GM23338 (cell line): ENCODE data around the gene NPAS2. TPM values are rescaled to one million over a fixed set of nuclear protein-coding genes. Genes with fewer than 3 reads are reported as not detected.

Experiments used
- ATAC-seq: fragments of 200-7000 bp; cut with Tn5 transposase; 3 replicates; pipeline ENCODE4 v1.9.1; 2020
- DNase-seq: peaks from one replicate; pipeline ENCODE4 v3.0.0-alpha.2; 2015; ENCODE audit warnings: low spot score
- H2AFZ ChIP-seq: fragments of 200-600 bp; sonication (generic); 2 replicates; pipeline ENCODE4 v1.8.0; 2016; ENCODE audit warnings: antibody characterized with exemption, mild to moderate bottlenecking, moderate library complexity
- H3F3A ChIP-seq: fragments of 200-600 bp; sonication (generic); replicated peaks from 2 replicates; pipeline ENCODE4 v1.8.0; 2017; ENCODE audit warnings: antibody characterized with exemption, mixed run types, low read depth
- H3K27ac ChIP-seq: fragments of 200-600 bp; sonication (generic); 2 replicates; pipeline ENCODE4 v1.6.1; 2016; ENCODE audit warnings: low read depth
- H3K27me3 ChIP-seq: fragments of 200-600 bp; sonication (generic); 2 replicates; pipeline ENCODE4 v1.8.0; 2016; ENCODE audit warnings: mild to moderate bottlenecking, mixed run types, moderate library complexity; ENCODE audit not compliant: insufficient read depth
- H3K36me3 ChIP-seq: fragments of 200-600 bp; sonication (generic); 2 replicates; pipeline ENCODE4 v1.8.0; 2016; ENCODE audit warnings: mild to moderate bottlenecking; ENCODE audit not compliant: insufficient read depth
- H3K4me1 ChIP-seq: fragments of 200-600 bp; sonication (generic); 2 replicates; pipeline ENCODE4 v1.8.0; 2016; ENCODE audit warnings: mild to moderate bottlenecking, moderate library complexity; ENCODE audit not compliant: insufficient read depth
- H3K4me2 ChIP-seq: fragments of 200-600 bp; sonication (generic); 2 replicates; pipeline ENCODE4 v1.7.1; 2017; ENCODE audit warnings: mixed run types
- H3K4me3 ChIP-seq: fragments of 200-600 bp; sonication (generic); 2 replicates; pipeline ENCODE4 v1.6.1; 2016; ENCODE audit warnings: mixed run types
- H3K79me2 ChIP-seq: fragments of 200-600 bp; sonication (generic); replicated peaks from 2 replicates; pipeline ENCODE4 v1.8.0; 2017; ENCODE audit warnings: mild to moderate bottlenecking; ENCODE audit not compliant: insufficient read depth
- H3K9me2 ChIP-seq: fragments of 200-600 bp; sonication (generic); 2 replicates; pipeline ENCODE4 v1.8.0; 2017; ENCODE audit not compliant: insufficient read depth
- H4K20me1 ChIP-seq: fragments of 200-600 bp; sonication (generic); replicated peaks from 2 replicates; pipeline ENCODE4 v1.8.0; 2017; ENCODE audit warnings: mild to moderate bottlenecking; ENCODE audit not compliant: insufficient read depth
- H3K27ac Mint-ChIP-seq: 2 replicates; pipeline ENCODE4 v1.8.0; 2020; ENCODE audit warnings: inconsistent platforms, mild to moderate bottlenecking, moderate library complexity, mixed read lengths
- H3K27me3 Mint-ChIP-seq: 3 replicates; pipeline ENCODE4 v1.8.0; 2022; ENCODE audit warnings: low read depth, mild to moderate bottlenecking, moderate library complexity, mixed read lengths, inconsistent platforms; ENCODE audit not compliant: insufficient read depth, poor library complexity
- H3K36me3 Mint-ChIP-seq: 3 replicates; pipeline ENCODE4 v1.8.0; 2021; ENCODE audit warnings: low read depth, mild to moderate bottlenecking, inconsistent platforms, moderate library complexity, mixed read lengths
- H3K4me1 Mint-ChIP-seq: 3 replicates; pipeline ENCODE4 v1.8.0; 2020; ENCODE audit warnings: mild to moderate bottlenecking, inconsistent platforms, mixed read lengths
- H3K4me3 Mint-ChIP-seq: 3 replicates; pipeline ENCODE4 v1.8.0; 2021; ENCODE audit warnings: moderate library complexity, mild to moderate bottlenecking, inconsistent platforms, mixed read lengths
- H3K9me3 Mint-ChIP-seq: 3 replicates; pipeline ENCODE4 v1.8.0; 2020; ENCODE audit warnings: moderate library complexity, mild to moderate bottlenecking, inconsistent platforms, mixed read lengths
- CREB1 ChIP-seq: fragments of 250-450 bp; sonication (Bioruptor Pico); IDR thresholded peaks from 2 replicates; pipeline ENCODE4 v1.5.0; 2020; ENCODE audit warnings: low read depth, mild to moderate bottlenecking, moderate library complexity
- EZH2 ChIP-seq: fragments of 200-600 bp; sonication (generic); IDR thresholded peaks from one replicate; pipeline ENCODE4 v1.8.0; 2017; ENCODE audit warnings: antibody characterized with exemption, mild to moderate bottlenecking, low read depth; ENCODE audit not compliant: unreplicated experiment
- EZH2phosphoT487 ChIP-seq: fragments of 200-600 bp; sonication (generic); IDR thresholded peaks from one replicate; pipeline ENCODE4 v1.8.1; 2018; ENCODE audit warnings: antibody characterized with exemption; ENCODE audit not compliant: unreplicated experiment
- JUNB ChIP-seq: IDR thresholded peaks from one replicate; pipeline ENCODE4 v1.6.1; 2016; ENCODE audit warnings: antibody characterized with exemption; ENCODE audit not compliant: unreplicated experiment
- NANOG ChIP-seq: IDR thresholded peaks from 2 replicates; pipeline ENCODE4 v1.6.1; 2016; ENCODE audit warnings: antibody characterized with exemption, borderline replicate concordance
- POLR2AphosphoS5 ChIP-seq: IDR thresholded peaks from 2 replicates; pipeline ENCODE4 v1.6.1; 2016; ENCODE audit warnings: antibody characterized with exemption, low read depth
- STAT1 ChIP-seq: IDR thresholded peaks from one replicate; pipeline ENCODE4 v1.6.1; 2016; ENCODE audit warnings: antibody characterized with exemption; ENCODE audit not compliant: unreplicated experiment
- ZNF114 ChIP-seq: fragments of 250-450 bp; sonication (Bioruptor Pico); IDR thresholded peaks from 2 replicates; pipeline ENCODE4 v1.5.0; 2020; ENCODE audit warnings: mild to moderate bottlenecking, moderate library complexity
- ZNF331 ChIP-seq: fragments of 250-450 bp; sonication (Bioruptor Pico); IDR thresholded peaks from 2 replicates; pipeline ENCODE4 v1.5.0; 2020; ENCODE audit warnings: low read depth, mild to moderate bottlenecking, moderate library complexity
- ZNF462 ChIP-seq: fragments of 250-450 bp; sonication (Bioruptor Pico); IDR thresholded peaks from 2 replicates; pipeline ENCODE4 v1.5.0; 2020; ENCODE audit warnings: mild to moderate bottlenecking, moderate library complexity
- polyA plus RNA-seq: library from polyadenylated mRNA; unstranded; fragments of >200 nt; fragmentation: Nextera tagmentation; extraction: Ambion mirVana; gene quantifications from 2 replicates; pipeline ENCODE4 v1.2.1, GENCODE V29; 2016
- total RNA-seq: library from RNA; depleted of rRNA; stranded (reverse); fragments of >200 nt; shearing (Covaris generic); gene quantifications from 2 replicates; pipeline ENCODE4 v1.2.3, GENCODE V29; 2014
- TF ChIP-seq, protein P1 (sequence below), 2 experiments: fragments of 200-600 bp in 1 of 2; sonication (generic) in 1 of 2; conservative IDR thresholded peaks; 2 replicates each; pipeline versions ENCODE4 v1.5.1 to v1.6.1; 2016 to 2017; ENCODE audit warnings: antibody characterized with exemption in 2 of 2, low read depth in 2 of 2, mild to moderate bottlenecking in 2 of 2, moderate library complexity in 1 of 2
- TF ChIP-seq, protein P2 (sequence below): IDR thresholded peaks from 2 replicates; pipeline ENCODE4 v1.6.1; 2016; ENCODE audit warnings: antibody characterized with exemption
- TF ChIP-seq, protein P3 (sequence below): IDR thresholded peaks from one replicate; pipeline ENCODE4 v1.6.1; 2018; ENCODE audit warnings: antibody characterized with exemption; ENCODE audit not compliant: unreplicated experiment

Gene NPAS2
- total and polyA plus RNA-seq, 2 experiments from 2014 or later = 0.56 to 1.1 TPM

DNA sequence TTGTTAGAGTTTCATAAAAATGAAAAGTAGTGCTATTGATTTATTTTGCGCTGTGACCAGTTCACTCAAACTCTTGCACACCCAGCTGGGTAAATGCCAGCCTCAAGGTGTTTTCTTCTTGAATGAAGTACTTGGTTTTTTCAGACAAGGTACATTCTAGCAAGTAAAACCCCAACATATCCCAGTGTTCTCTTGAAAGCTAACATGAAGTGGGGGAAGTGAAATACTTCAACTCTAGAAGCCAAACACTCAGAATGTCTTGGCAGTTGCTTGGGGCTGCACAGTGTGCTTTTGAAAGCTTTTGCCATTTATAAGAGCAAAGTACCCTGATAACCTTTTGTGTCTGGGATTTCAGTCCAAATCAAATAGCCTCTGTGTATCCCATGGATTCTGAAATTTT, 13.4 kb downstream of the NPAS2 start:
- Histone ChIP-seq H3K27me3 (no peaks in the 10 kb centered on the region), H3K36me3 (no peaks in the 10 kb centered on the region), H4K20me1 (no peaks in the 10 kb centered on the region), H3K4me3 (no peak overlapping the region), H3F3A (no peaks in the 10 kb centered on the region), H3K9me2 (no peaks in the 10 kb centered on the region; the same call in 1 of the 2 replicates), H3K27ac (no peak overlapping the region), H3K4me1 (no peaks in the 10 kb centered on the region), H3K4me2 (no peak overlapping the region), H2AFZ (no peak overlapping the region), H3K79me2 (no peaks in the 10 kb centered on the region)
- Mint-ChIP-seq H3K9me3 (0 out of 3 replicates have a peak, but pooled peaks cover 4% of the 10 kb centered on the region), H3K27me3 (no peaks in the 10 kb centered on the region), H3K4me1 (no peaks in the 10 kb centered on the region), H3K36me3 (no peaks in the 10 kb centered on the region), H3K27ac (no peak overlapping the region), H3K4me3 (no peak overlapping the region)
- no peak for DNase-seq
- TF ChIP-seq NANOG = no peak
- no peak for TF ChIP-seq EZH2phosphoT487
- TF ChIP-seq ZNF331 (CRISPR knock-in tag) = no peak
- TF ChIP-seq POLR2AphosphoS5 = no peak
- TF ChIP-seq, protein P1, sequence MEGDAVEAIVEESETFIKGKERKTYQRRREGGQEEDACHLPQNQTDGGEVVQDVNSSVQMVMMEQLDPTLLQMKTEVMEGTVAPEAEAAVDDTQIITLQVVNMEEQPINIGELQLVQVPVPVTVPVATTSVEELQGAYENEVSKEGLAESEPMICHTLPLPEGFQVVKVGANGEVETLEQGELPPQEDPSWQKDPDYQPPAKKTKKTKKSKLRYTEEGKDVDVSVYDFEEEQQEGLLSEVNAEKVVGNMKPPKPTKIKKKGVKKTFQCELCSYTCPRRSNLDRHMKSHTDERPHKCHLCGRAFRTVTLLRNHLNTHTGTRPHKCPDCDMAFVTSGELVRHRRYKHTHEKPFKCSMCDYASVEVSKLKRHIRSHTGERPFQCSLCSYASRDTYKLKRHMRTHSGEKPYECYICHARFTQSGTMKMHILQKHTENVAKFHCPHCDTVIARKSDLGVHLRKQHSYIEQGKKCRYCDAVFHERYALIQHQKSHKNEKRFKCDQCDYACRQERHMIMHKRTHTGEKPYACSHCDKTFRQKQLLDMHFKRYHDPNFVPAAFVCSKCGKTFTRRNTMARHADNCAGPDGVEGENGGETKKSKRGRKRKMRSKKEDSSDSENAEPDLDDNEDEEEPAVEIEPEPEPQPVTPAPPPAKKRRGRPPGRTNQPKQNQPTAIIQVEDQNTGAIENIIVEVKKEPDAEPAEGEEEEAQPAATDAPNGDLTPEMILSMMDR (conservative IDR thresholded peaks at IDR 0.05; ENCODE audit: low read depth in 2 of 2) = no peak
- TF ChIP-seq CREB1 (CRISPR knock-in tag) = no peak
- TF ChIP-seq ZNF462 = no peak
- TF ChIP-seq, protein P2, sequence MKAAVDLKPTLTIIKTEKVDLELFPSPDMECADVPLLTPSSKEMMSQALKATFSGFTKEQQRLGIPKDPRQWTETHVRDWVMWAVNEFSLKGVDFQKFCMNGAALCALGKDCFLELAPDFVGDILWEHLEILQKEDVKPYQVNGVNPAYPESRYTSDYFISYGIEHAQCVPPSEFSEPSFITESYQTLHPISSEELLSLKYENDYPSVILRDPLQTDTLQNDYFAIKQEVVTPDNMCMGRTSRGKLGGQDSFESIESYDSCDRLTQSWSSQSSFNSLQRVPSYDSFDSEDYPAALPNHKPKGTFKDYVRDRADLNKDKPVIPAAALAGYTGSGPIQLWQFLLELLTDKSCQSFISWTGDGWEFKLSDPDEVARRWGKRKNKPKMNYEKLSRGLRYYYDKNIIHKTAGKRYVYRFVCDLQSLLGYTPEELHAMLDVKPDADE = no peak
- no peak for TF ChIP-seq EZH2
- no peak for TF ChIP-seq ZNF114 (CRISPR knock-in tag)
- TF ChIP-seq JUNB = no peak
- TF ChIP-seq, protein P3, sequence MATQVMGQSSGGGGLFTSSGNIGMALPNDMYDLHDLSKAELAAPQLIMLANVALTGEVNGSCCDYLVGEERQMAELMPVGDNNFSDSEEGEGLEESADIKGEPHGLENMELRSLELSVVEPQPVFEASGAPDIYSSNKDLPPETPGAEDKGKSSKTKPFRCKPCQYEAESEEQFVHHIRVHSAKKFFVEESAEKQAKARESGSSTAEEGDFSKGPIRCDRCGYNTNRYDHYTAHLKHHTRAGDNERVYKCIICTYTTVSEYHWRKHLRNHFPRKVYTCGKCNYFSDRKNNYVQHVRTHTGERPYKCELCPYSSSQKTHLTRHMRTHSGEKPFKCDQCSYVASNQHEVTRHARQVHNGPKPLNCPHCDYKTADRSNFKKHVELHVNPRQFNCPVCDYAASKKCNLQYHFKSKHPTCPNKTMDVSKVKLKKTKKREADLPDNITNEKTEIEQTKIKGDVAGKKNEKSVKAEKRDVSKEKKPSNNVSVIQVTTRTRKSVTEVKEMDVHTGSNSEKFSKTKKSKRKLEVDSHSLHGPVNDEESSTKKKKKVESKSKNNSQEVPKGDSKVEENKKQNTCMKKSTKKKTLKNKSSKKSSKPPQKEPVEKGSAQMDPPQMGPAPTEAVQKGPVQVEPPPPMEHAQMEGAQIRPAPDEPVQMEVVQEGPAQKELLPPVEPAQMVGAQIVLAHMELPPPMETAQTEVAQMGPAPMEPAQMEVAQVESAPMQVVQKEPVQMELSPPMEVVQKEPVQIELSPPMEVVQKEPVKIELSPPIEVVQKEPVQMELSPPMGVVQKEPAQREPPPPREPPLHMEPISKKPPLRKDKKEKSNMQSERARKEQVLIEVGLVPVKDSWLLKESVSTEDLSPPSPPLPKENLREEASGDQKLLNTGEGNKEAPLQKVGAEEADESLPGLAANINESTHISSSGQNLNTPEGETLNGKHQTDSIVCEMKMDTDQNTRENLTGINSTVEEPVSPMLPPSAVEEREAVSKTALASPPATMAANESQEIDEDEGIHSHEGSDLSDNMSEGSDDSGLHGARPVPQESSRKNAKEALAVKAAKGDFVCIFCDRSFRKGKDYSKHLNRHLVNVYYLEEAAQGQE = no peak
- no peak for TF ChIP-seq STAT1
- no peak for ATAC-seq
